OCI-LY1 (cell line): ENCODE measurements around the gene ZFAND4.

ENCODE experiments used
- H2AFZ ChIP-seq: fragments of 200-600 bp; sonication (generic), shearing (Covaris generic); 2 replicates; pipeline ENCODE4 v1.6.0; 2014; ENCODE audit warnings: antibody characterized with exemption, mild to moderate bottlenecking, low read length
- H3F3A ChIP-seq: fragments of 200-600 bp; sonication (generic), shearing (Covaris generic); 2 replicates; pipeline ENCODE4 v1.6.0; 2014; ENCODE audit warnings: mild to moderate bottlenecking, antibody characterized with exemption, low read length, moderate library complexity; ENCODE audit not compliant: insufficient read depth
- H3K27ac ChIP-seq: fragments of 200-600 bp; sonication (generic); 2 replicates; pipeline ENCODE4 v1.5.1; 2014; ENCODE audit warnings: low read length, mixed run types, mild to moderate bottlenecking, low read depth; ENCODE audit not compliant: poor library complexity, severe bottlenecking
- H3K27me3 ChIP-seq: fragments of 200-600 bp; sonication (generic); 2 replicates; pipeline ENCODE4 v1.6.0; 2014; ENCODE audit warnings: antibody characterized with exemption, mild to moderate bottlenecking, low read length, moderate library complexity; ENCODE audit not compliant: insufficient read depth
- H3K36me3 ChIP-seq: fragments of 200-600 bp; sonication (generic); 2 replicates; pipeline ENCODE4 v1.6.1; 2014; ENCODE audit warnings: mild to moderate bottlenecking, antibody characterized with exemption, low read length, moderate library complexity, mixed read lengths; ENCODE audit not compliant: insufficient read depth
- H3K4me1 ChIP-seq: fragments of 200-600 bp; sonication (generic); 2 replicates; pipeline ENCODE4 v1.5.1; 2014; ENCODE audit warnings: mild to moderate bottlenecking, low read length, moderate library complexity; ENCODE audit not compliant: insufficient read depth, severe bottlenecking
- H3K4me2 ChIP-seq: fragments of 200-600 bp; sonication (generic), shearing (Covaris generic); 2 replicates; pipeline ENCODE4 v1.6.1; 2014; ENCODE audit warnings: low read length
- H3K4me3 ChIP-seq: fragments of 200-600 bp; sonication (generic); 2 replicates; pipeline ENCODE4 v1.5.1; 2014; ENCODE audit warnings: low read length, low read depth, mild to moderate bottlenecking, mixed read lengths; ENCODE audit not compliant: poor library complexity, severe bottlenecking
- H3K79me2 ChIP-seq: fragments of 200-600 bp; shearing (Covaris generic); 2 replicates; pipeline ENCODE4 v1.6.1; 2016; ENCODE audit warnings: mixed run types, low read length, mixed read lengths; ENCODE audit not compliant: insufficient read depth
- H3K9ac ChIP-seq: fragments of 200-600 bp; sonication (generic), shearing (Covaris generic); 2 replicates; pipeline ENCODE4 v1.6.1; 2014; ENCODE audit warnings: mild to moderate bottlenecking, low read length, mixed read lengths
- H3K9me2 ChIP-seq: fragments of 200-600 bp; sonication (generic), shearing (Covaris generic); 2 replicates; pipeline ENCODE4 v1.6.1; 2014; ENCODE audit warnings: low read depth, mild to moderate bottlenecking, low read length, mixed read lengths
- H3K9me3 ChIP-seq: fragments of 200-600 bp; shearing (Covaris generic); 2 replicates; pipeline ENCODE4 v1.6.1; 2014; ENCODE audit warnings: low read length, mixed read lengths
- H4K20me1 ChIP-seq: fragments of 200-600 bp; sonication (generic), shearing (Covaris generic); 2 replicates; pipeline ENCODE4 v1.6.0; 2016; ENCODE audit warnings: mild to moderate bottlenecking, low read length; ENCODE audit not compliant: insufficient read depth
- CTCF ChIP-seq: fragments of 200-600 bp; sonication (generic), shearing (Covaris generic); IDR thresholded peaks from 2 replicates; pipeline ENCODE4 v1.5.1; 2017; ENCODE audit warnings: mild to moderate bottlenecking, antibody characterized with exemption, low read length, moderate library complexity, mixed read lengths
- EZH2 ChIP-seq: fragments of 200-600 bp; sonication (generic), shearing (Covaris generic); IDR thresholded peaks from 2 replicates; pipeline ENCODE4 v1.8.0; 2017; ENCODE audit warnings: borderline replicate concordance, mixed run types, mild to moderate bottlenecking, antibody characterized with exemption, low read length, moderate library complexity, mixed read lengths

Gene ZFAND4

GRCh38 chr10:45640941-45641340 is 31.6 kb downstream of the ZFAND4 start:
- Histone ChIP-seq H3F3A (no peaks in the 10 kb centered on the region), H3K27ac (no peak overlapping the region), H3K27me3 (no peaks in the 10 kb centered on the region), H3K9me3 (no peaks in the 10 kb centered on the region), H3K4me3 (no peak overlapping the region), H3K4me2 (no peak overlapping the region), H2AFZ (no peak overlapping the region), H3K36me3 (peaks cover 77% of the 10 kb centered on the region), H4K20me1 (no peaks in the 10 kb centered on the region), H3K9me2 (no peaks in the 10 kb centered on the region), H3K4me1 (no peaks in the 10 kb centered on the region), H3K9ac (no peak overlapping the region), H3K79me2 (no peaks in the 10 kb centered on the region)
- TF ChIP-seq CTCF (no peak), EZH2 (no peak)

GRCh38 chr10:45640049-45640448 is 32.5 kb downstream of the ZFAND4 start:
- Histone ChIP-seq H4K20me1 (no peaks in the 10 kb centered on the region), H3K9me3 (no peaks in the 10 kb centered on the region), H3K36me3 (peaks cover 75% of the 10 kb centered on the region), H3K4me3 (no peak overlapping the region), H3K9ac (no peak overlapping the region), H3K9me2 (no peaks in the 10 kb centered on the region), H2AFZ (no peak overlapping the region), H3K4me1 (no peaks in the 10 kb centered on the region), H3K27ac (no peak overlapping the region), H3F3A (no peaks in the 10 kb centered on the region), H3K4me2 (no peak overlapping the region), H3K79me2 (no peaks in the 10 kb centered on the region), H3K27me3 (no peaks in the 10 kb centered on the region)
- TF ChIP-seq EZH2 (no peak), CTCF (no peak)

- no peak overlapping the region for H3K4me2 ChIP-seq
Observed at GRCh38 chr10:45627412-45628048, 45.0 kb downstream of the ZFAND4 start.

More at GRCh38 chr10:45627412-45628048, 45.0 kb downstream of the ZFAND4 start:
- no peaks in the 10 kb centered on the region for H3K9me3 ChIP-seq
- H3K9ac ChIP-seq: no peak overlapping the region
- TF ChIP-seq EZH2: no peak
- TF ChIP-seq CTCF: no peak
- H3K4me1 ChIP-seq: no peaks in the 10 kb centered on the region
- no peak overlapping the region for H3K27ac ChIP-seq
- H3F3A ChIP-seq: no peaks in the 10 kb centered on the region
- no peak overlapping the region for H3K4me3 ChIP-seq
- no peaks in the 10 kb centered on the region for H4K20me1 ChIP-seq
- no peaks in the 10 kb centered on the region for H3K27me3 ChIP-seq
- peaks cover 35% of the 10 kb centered on the region for H3K36me3 ChIP-seq
- no peak overlapping the region for H2AFZ ChIP-seq
- H3K9me2 ChIP-seq: no peaks in the 10 kb centered on the region
- no peaks in the 10 kb centered on the region for H3K79me2 ChIP-seq
